HEK293T (cell line): ENCODE results near the gene MFAP3L.

Experiments
- BHLHE40 ChIP-seq: fragments of 450-650 bp; IDR thresholded peaks from 2 replicates; pipeline ENCODE4 v1.6.1; 2016; ENCODE audit warnings: mild to moderate bottlenecking, moderate library complexity, borderline replicate concordance
- FOXK2 ChIP-seq: fragments of 450-650 bp; IDR thresholded peaks from 2 replicates; pipeline ENCODE4 v1.6.1; 2016; ENCODE audit warnings: mild to moderate bottlenecking
- FOXM1 ChIP-seq: fragments of 450-650 bp; IDR thresholded peaks from 2 replicates; pipeline ENCODE4 v1.6.1; 2017; ENCODE audit warnings: mild to moderate bottlenecking, borderline replicate concordance
- HDGF ChIP-seq: fragments of 450-650 bp; IDR thresholded peaks from 2 replicates; pipeline ENCODE4 v1.6.1; 2017; ENCODE audit warnings: antibody characterized with exemption, borderline replicate concordance
- LEF1 ChIP-seq: fragments of 450-650 bp; IDR thresholded peaks from 2 replicates; pipeline ENCODE4 v1.6.1; 2017; ENCODE audit warnings: mild to moderate bottlenecking, borderline replicate concordance
- TARDBP ChIP-seq: fragments of 450-650 bp; IDR thresholded peaks from 2 replicates; pipeline ENCODE4 v1.6.1; 2016

DNA sequence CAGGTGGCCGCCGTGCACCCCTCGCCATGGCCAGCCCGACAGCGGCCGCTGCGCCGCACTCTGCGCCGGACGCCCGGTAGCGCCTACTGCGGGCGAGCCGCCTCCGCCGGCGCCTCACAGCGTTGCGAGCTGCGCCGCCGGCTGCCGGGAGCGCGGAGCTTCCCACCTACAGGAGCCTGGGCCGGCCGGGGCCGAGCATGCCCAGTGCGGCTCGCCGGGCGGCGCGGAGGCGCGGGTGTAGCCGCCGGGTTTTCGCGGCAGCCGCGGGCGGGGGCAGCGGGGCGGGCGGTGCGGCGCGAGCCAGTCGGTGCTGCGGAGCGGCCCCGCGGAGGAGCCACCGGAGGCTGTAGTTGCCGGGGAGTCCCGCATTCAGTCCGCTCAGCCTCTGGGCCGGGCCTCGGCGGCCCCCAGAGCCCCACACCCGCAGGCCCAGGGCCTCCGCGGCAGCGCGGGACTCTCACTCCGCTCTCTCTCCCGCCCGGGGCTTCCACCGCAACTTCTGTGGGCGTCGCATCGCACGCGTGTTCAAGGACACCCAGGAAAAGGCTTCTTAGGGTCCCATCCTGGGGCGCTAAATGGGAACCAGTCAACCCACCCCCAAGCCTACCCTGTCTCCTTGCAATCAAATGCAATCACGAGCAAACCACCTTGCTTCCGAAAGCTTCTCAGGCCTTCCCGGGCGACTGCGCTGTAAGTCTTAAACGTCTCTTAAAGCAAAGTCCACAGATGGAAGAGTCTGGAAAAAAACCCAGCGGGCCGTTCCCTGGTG lies at the start of gene MFAP3L:
- TF ChIP-seq FOXM1 (peak; percentile 76), TARDBP (no peak), BHLHE40 (no peak), LEF1 (0 out of 2 replicates have a peak, but pooled peaks have one; percentile 50), FOXK2 (no peak), HDGF (no peak)
